Cerebellar cortex (tissue), 1 donor: ENCODE data around the gene TMEM175.

Experiments
- DNase-seq: peaks from one replicate; pipeline ENCODE4 v3.0.0-alpha.2; 2015; ENCODE audit warnings: low spot score

Gene TMEM175

GRCh38 chr4:946517-947471 is 14.5 kb downstream of the TMEM175 start:
- no peak for DNase-seq

GRCh38 chr4:947491-947971 is 15.3 kb downstream of the TMEM175 start:
- DNase-seq = no peak

- DNase-seq = peak; percentile 66
These were observed 16.1 kb downstream of the TMEM175 start for GRCh38 chr4:948101-948935.

- no peak for DNase-seq
These were observed 16.7 kb downstream of the TMEM175 start for GRCh38 chr4:948936-949300.

- DNase-seq = no peak
These were observed 17.4 kb downstream of the TMEM175 start for GRCh38 chr4:949656-950055.

GRCh38 chr4:950136-951020 is 18.1 kb downstream of the TMEM175 start:
- no peak for DNase-seq

GRCh38 chr4:951186-951585 is 18.9 kb downstream of the TMEM175 start:
- DNase-seq = no peak

- DNase-seq = no peak
These were observed 19.6 kb downstream of the TMEM175 start for GRCh38 chr4:951594-952468.

GRCh38 chr4:952881-953573 is 20.8 kb downstream of the TMEM175 start:
- no peak for DNase-seq

GRCh38 chr4:953574-953915 is 21.3 kb downstream of the TMEM175 start:
- no peak for DNase-seq

- DNase-seq = no peak
These were observed 22.2 kb downstream of the TMEM175 start for GRCh38 chr4:954211-955020.

GRCh38 chr4:955161-955921 is 23.1 kb downstream of the TMEM175 start:
- no peak for DNase-seq

GRCh38 chr4:955931-956381 is 23.7 kb downstream of the TMEM175 start:
- no peak for DNase-seq

- DNase-seq = no peak
These were observed 24.4 kb downstream of the TMEM175 start for GRCh38 chr4:956531-957230.

GRCh38 chr4:957231-957580 is 24.9 kb downstream of the TMEM175 start:
- no peak for DNase-seq

GRCh38 chr4:957581-958313 is 25.5 kb downstream of the TMEM175 start:
- peak; percentile 84 for DNase-seq

- DNase-seq = no peak
These were observed 26.0 kb downstream of the TMEM175 start for GRCh38 chr4:958314-958665.
